H7 (cell line): ENCODE measurements around the gene MIS18A. TPM values are rescaled to one million over a fixed set of nuclear protein-coding genes. Genes with fewer than 3 reads are reported as not detected.
"Not testable (repeated sequence)": the region's sequence is repeated elsewhere in the genome, so short reads cannot be mapped to it uniquely, and the experiment has no call there.

Experiments used
- DNase-seq: peaks from one replicate; pipeline ENCODE4 v3.0.0; 2012
- H3K27me3 ChIP-seq: 2 replicates; pipeline ENCODE4 v1.6.0; 2011; ENCODE audit warnings: mild to moderate bottlenecking, low read length; ENCODE audit not compliant: control insufficient read depth, insufficient read depth
- H3K36me3 ChIP-seq: replicated peaks from 2 replicates; pipeline ENCODE4 v1.5.1; 2011; ENCODE audit warnings: low read length; ENCODE audit not compliant: control insufficient read depth, insufficient read depth
- H3K4me3 ChIP-seq: 2 replicates; pipeline ENCODE4 v1.5.1; 2011; ENCODE audit warnings: low read depth, mild to moderate bottlenecking, control low read depth, low read length, moderate library complexity; ENCODE audit not compliant: insufficient read depth
- total RNA-seq: library from RNA; depleted of rRNA; stranded (reverse); fragments of >200 nt; shearing (Covaris generic); gene quantifications from 2 replicates; pipeline ENCODE4 v1.2.3, GENCODE V29; 2014

Gene MIS18A
- total RNA-seq, 1 experiment from 2014 or later, result 56.6 TPM

GRCh38 chr21:32312326-32312725 is 33.5 kb upstream of the MIS18A start:
- peaks cover 24% of the 10 kb centered on the region for H3K36me3 ChIP-seq
- H3K4me3 ChIP-seq, result no peak overlapping the region
- no peak for DNase-seq
- no peaks in the 10 kb centered on the region for H3K27me3 ChIP-seq

- no peak overlapping the region for H3K4me3 ChIP-seq
- peaks cover 18% of the 10 kb centered on the region for H3K36me3 ChIP-seq
- no peak for DNase-seq
- no peaks in the 10 kb centered on the region for H3K27me3 ChIP-seq
Measured at GRCh38 chr21:32311621-32312020, 32.8 kb upstream of the MIS18A start.

- not testable (repeated sequence) for DNase-seq, H3K4me3 ChIP-seq, H3K27me3 ChIP-seq
- peaks cover 14% of the 10 kb centered on the region for H3K36me3 ChIP-seq
Measured at GRCh38 chr21:32310976-32311375, 32.1 kb upstream of the MIS18A start.

- no peak for DNase-seq
- peaks cover 9% of the 10 kb centered on the region for H3K36me3 ChIP-seq
- H3K4me3 ChIP-seq, result no peak overlapping the region
- no peaks in the 10 kb centered on the region for H3K27me3 ChIP-seq
Measured at GRCh38 chr21:32309906-32310460, 31.1 kb upstream of the MIS18A start.

GRCh38 chr21:32308696-32309095 is 29.8 kb upstream of the MIS18A start:
- H3K27me3 ChIP-seq, result no peaks in the 10 kb centered on the region
- no peak for DNase-seq
- no peak overlapping the region for H3K4me3 ChIP-seq
- H3K36me3 ChIP-seq, result peaks cover 4% of the 10 kb centered on the region

GRCh38 chr21:32307706-32308105 is 28.9 kb upstream of the MIS18A start:
- no peaks in the 10 kb centered on the region for H3K27me3 ChIP-seq
- peaks cover 2% of the 10 kb centered on the region; the same call in 1 of the 2 replicates for H3K36me3 ChIP-seq
- H3K4me3 ChIP-seq, result no peak overlapping the region
- no peak for DNase-seq

- Histone ChIP-seq H3K4me3 (no peak overlapping the region), H3K36me3 (no peaks in the 10 kb centered on the region), H3K27me3 (no peaks in the 10 kb centered on the region)
- DNase-seq, result peak; percentile 88
Measured at GRCh38 chr21:32306021-32306780, 27.4 kb upstream of the MIS18A start.

- DNase-seq, result no peak
- H3K4me3 ChIP-seq, result no peak overlapping the region
- H3K36me3 ChIP-seq, result no peaks in the 10 kb centered on the region
- H3K27me3 ChIP-seq, result no peaks in the 10 kb centered on the region
Measured at GRCh38 chr21:32304998-32305397, 26.1 kb upstream of the MIS18A start.

- Histone ChIP-seq H3K4me3 (no peak overlapping the region), H3K36me3 (no peaks in the 10 kb centered on the region), H3K27me3 (no peaks in the 10 kb centered on the region)
- no peak for DNase-seq
Measured at GRCh38 chr21:32303385-32303784, 24.5 kb upstream of the MIS18A start.

- no peak overlapping the region for H3K4me3 ChIP-seq
- no peak for DNase-seq
- H3K36me3 ChIP-seq, result no peaks in the 10 kb centered on the region
- H3K27me3 ChIP-seq, result no peaks in the 10 kb centered on the region
Measured at GRCh38 chr21:32302560-32302959, 23.7 kb upstream of the MIS18A start.

- no peak for DNase-seq
- no peaks in the 10 kb centered on the region for H3K36me3 ChIP-seq
- H3K4me3 ChIP-seq, result no peak overlapping the region
- no peaks in the 10 kb centered on the region for H3K27me3 ChIP-seq
Measured at GRCh38 chr21:32301596-32301995, 22.7 kb upstream of the MIS18A start.

- H3K36me3 ChIP-seq, result no peaks in the 10 kb centered on the region
- no peak for DNase-seq
- no peaks in the 10 kb centered on the region for H3K27me3 ChIP-seq
- H3K4me3 ChIP-seq, result no peak overlapping the region
Measured at GRCh38 chr21:32300117-32300681, 21.4 kb upstream of the MIS18A start.

GRCh38 chr21:32299695-32300094 is 20.8 kb upstream of the MIS18A start:
- Histone ChIP-seq H3K27me3 (no peaks in the 10 kb centered on the region), H3K36me3 (no peaks in the 10 kb centered on the region), H3K4me3 (no peak overlapping the region)
- no peak for DNase-seq

- no peak for DNase-seq
- Histone ChIP-seq H3K4me3 (no peak within 1 kb of the TSS), H3K27me3 (no peaks in the 10 kb centered on the region), H3K36me3 (no peaks in the 10 kb centered on the region)
Measured at GRCh38 chr21:32298658-32299081, 19.8 kb upstream of the MIS18A start, which contains the start of gene MRAP. Gene MRAP (plus strand): TSS chr21:32298855. CDS start chr21:32298972, 117 bp downstream.

- Histone ChIP-seq H3K36me3 (no peaks in the 10 kb centered on the region), H3K27me3 (no peaks in the 10 kb centered on the region), H3K4me3 (no peak overlapping the region)
- DNase-seq, result no peak
Measured at GRCh38 chr21:32298148-32298559, 19.3 kb upstream of the MIS18A start.
